ENCODE measurements around the gene TSPAN17. TPM values are rescaled to one million over a fixed set of nuclear protein-coding genes. Genes with fewer than 3 reads are reported as not detected.

TSPAN17 gene
- total RNA-seq, 1 donor from 2014 or later: 37.5 TPM

DNA sequence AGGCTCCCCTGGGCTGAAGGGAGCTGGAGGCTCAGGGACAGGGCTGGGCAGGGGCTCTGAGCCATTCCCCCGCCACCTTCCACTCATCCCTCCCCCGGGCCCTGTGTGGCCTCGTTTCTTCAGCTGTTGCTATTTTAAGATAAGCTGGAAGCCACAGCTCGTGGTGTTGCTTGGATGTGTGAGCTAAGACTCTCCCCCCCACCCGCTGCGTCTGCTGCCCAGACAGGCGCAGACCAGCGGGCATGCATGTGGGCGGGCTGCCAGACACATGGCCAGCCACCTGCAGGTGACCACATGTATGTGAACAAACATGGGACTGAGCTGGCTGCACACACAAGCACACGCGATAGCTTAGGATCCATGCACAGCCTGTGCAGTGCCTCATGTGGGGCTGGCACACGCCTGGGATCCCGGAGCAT, 25.6 kb upstream of the TSPAN17 start:
- H3K36me3 Mint-ChIP-seq (ENCODE audit: insufficient read depth): no peaks in the 10 kb centered on the region
- H3K9me3 Mint-ChIP-seq (ENCODE audit: low read depth): no peaks in the 10 kb centered on the region
- TF ChIP-seq, protein P1, sequence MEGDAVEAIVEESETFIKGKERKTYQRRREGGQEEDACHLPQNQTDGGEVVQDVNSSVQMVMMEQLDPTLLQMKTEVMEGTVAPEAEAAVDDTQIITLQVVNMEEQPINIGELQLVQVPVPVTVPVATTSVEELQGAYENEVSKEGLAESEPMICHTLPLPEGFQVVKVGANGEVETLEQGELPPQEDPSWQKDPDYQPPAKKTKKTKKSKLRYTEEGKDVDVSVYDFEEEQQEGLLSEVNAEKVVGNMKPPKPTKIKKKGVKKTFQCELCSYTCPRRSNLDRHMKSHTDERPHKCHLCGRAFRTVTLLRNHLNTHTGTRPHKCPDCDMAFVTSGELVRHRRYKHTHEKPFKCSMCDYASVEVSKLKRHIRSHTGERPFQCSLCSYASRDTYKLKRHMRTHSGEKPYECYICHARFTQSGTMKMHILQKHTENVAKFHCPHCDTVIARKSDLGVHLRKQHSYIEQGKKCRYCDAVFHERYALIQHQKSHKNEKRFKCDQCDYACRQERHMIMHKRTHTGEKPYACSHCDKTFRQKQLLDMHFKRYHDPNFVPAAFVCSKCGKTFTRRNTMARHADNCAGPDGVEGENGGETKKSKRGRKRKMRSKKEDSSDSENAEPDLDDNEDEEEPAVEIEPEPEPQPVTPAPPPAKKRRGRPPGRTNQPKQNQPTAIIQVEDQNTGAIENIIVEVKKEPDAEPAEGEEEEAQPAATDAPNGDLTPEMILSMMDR (IDR thresholded peaks at IDR 0.05; ENCODE audit: unreplicated experiment): no peak
- no peak overlapping the region for H3K4me3 Mint-ChIP-seq (ENCODE audit: low read depth)
- no peak overlapping the region for H3K27ac Mint-ChIP-seq
- no peak for DNase-seq (ENCODE audit: low spot score, unreplicated experiment)
- H3K27me3 Mint-ChIP-seq: peaks cover 88% of the 10 kb centered on the region
- no peaks in the 10 kb centered on the region for H3K4me1 Mint-ChIP-seq (ENCODE audit: low read depth)

DNA sequence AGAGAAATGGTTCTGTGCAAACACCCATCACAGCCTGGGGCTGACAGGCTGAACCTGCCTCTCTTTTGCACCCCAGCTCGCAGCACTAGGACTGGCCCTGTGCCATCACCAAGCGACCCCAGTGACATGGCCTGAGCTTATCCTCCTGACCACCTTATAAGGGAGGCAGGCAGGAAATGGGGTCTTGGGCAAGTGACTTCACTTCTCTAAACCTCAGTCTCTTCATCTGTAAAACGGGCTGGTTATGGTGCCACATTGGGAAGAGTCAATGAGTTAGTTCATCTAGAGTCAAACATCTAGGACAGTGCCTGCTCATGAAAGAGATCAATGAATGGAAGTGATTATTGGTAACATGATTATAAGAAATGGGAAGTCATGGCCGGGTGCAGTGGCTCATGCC, 23.1 kb upstream of the TSPAN17 start:
- Mint-ChIP-seq H3K27me3 (peaks cover 88% of the 10 kb centered on the region), H3K4me1 (ENCODE audit: low read depth) (no peaks in the 10 kb centered on the region), H3K27ac (no peak overlapping the region), H3K4me3 (ENCODE audit: low read depth) (no peak overlapping the region), H3K36me3 (ENCODE audit: insufficient read depth) (no peaks in the 10 kb centered on the region), H3K9me3 (ENCODE audit: low read depth) (no peaks in the 10 kb centered on the region)
- no peak for DNase-seq (ENCODE audit: low spot score, unreplicated experiment)
- TF ChIP-seq, protein P1 (IDR thresholded peaks at IDR 0.05; ENCODE audit: unreplicated experiment): no peak

DNA sequence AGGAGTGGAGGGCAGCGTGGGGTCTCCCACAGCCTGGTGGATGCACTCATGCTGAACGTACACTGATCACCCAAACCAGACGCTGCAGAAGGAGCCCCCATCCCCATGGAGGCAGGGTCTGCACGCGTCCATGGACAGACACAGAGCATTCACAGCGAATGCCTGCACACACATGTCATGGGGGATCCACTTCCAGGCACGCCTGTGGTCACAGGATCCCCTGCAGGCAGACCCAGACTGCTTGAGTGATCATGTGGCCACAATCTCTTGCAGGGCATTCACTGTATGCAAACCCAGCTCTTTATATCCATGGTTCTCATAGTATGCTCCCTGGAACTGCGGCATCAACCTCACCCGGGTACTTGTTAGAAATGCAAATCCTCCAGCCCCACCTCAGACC, 22.3 kb upstream of the TSPAN17 start:
- TF ChIP-seq, protein P1 (IDR thresholded peaks at IDR 0.05; ENCODE audit: unreplicated experiment): no peak
- no peaks in the 10 kb centered on the region for H3K4me1 Mint-ChIP-seq (ENCODE audit: low read depth)
- no peak overlapping the region for H3K27ac Mint-ChIP-seq
- no peak for DNase-seq (ENCODE audit: low spot score, unreplicated experiment)
- no peak overlapping the region for H3K4me3 Mint-ChIP-seq (ENCODE audit: low read depth)
- H3K36me3 Mint-ChIP-seq (ENCODE audit: insufficient read depth): no peaks in the 10 kb centered on the region
- no peaks in the 10 kb centered on the region for H3K9me3 Mint-ChIP-seq (ENCODE audit: low read depth)
- H3K27me3 Mint-ChIP-seq: peaks cover 88% of the 10 kb centered on the region

DNA sequence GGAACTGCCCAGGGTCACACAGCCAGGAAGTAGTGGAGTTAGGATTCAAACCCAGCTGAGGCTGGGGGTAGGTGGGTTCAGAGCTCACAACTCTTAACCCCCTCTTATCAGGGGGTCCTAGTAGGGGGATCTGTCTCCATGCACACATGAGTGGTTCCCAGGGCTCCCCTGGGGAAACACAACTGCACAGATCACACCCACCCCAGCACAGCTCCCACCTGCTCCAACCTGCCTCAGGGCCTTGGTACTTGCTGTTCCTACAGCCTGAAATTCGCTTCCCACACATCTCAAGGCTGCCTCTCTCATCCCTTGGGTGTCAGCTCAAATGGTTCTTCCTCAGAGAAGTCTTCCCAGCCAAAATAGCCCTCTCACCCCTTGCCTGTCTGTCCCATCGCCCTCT, 21.8 kb upstream of the TSPAN17 start:
- Mint-ChIP-seq H3K4me1 (ENCODE audit: low read depth) (no peaks in the 10 kb centered on the region), H3K9me3 (ENCODE audit: low read depth) (no peaks in the 10 kb centered on the region), H3K4me3 (ENCODE audit: low read depth) (no peak overlapping the region), H3K27me3 (peaks cover 84% of the 10 kb centered on the region), H3K36me3 (ENCODE audit: insufficient read depth) (no peaks in the 10 kb centered on the region), H3K27ac (no peak overlapping the region)
- no peak for DNase-seq (ENCODE audit: low spot score, unreplicated experiment)
- TF ChIP-seq, protein P1 (IDR thresholded peaks at IDR 0.05; ENCODE audit: unreplicated experiment): no peak

DNA sequence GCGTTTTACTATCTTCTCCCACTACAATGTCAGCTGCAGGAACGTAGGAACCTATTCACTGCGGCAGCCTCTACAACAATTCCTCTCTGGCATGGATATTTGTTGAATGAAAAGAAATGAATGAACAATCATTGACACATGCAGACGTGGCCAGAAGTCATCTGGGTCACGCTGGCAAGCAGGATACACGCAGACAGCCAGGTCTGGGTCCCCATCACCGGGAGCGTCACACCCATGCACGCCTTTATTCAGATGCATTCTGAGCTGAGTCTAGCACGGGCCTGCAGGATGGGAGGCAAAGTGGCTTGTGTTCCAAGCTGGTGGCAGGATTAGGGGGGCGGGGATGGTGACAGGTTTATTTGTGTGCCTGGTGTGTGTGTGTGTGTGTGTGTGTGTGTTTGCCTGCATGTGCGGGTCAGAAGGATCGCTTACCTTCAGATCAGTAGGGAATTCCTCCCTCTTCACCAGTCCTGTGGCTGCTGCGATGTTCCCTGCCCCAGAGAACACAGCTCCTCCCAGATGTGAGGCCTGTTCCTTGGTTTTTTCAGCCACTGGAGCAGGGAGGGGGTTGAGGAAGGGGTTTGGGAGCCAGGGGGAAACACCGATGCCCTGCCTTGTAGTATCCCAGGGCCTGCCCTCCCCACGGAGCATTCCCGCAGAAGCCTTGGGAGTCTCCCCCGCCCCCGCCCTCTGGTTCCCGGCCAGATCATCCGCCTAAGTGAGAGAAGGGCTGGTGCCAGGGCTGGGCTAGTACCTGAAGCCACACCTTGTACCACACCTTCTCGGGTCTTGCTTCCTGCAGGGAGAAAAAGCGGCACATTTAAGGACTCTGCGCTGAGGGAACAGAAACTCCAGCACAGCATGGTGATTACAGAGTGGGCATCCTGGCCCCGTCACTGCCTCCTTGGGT, 21.1 kb upstream of the TSPAN17 start:
- Mint-ChIP-seq H3K9me3 (ENCODE audit: low read depth) (no peaks in the 10 kb centered on the region), H3K4me1 (ENCODE audit: low read depth) (peaks cover 3% of the 10 kb centered on the region), H3K4me3 (ENCODE audit: low read depth) (no peak overlapping the region), H3K27me3 (peaks cover 85% of the 10 kb centered on the region), H3K27ac (no peak overlapping the region), H3K36me3 (ENCODE audit: insufficient read depth) (no peaks in the 10 kb centered on the region)
- no peak for DNase-seq (ENCODE audit: low spot score, unreplicated experiment)
- TF ChIP-seq, protein P1 (IDR thresholded peaks at IDR 0.05; ENCODE audit: unreplicated experiment): no peak

All from progenitor cell of endocrine pancreas (in vitro differentiated cells).